ENCODE data around the gene CNTFR.
A peak's percentile ranks its signal among the peaks of the same experiment; 100 is the strongest.

CNTFR gene

DNA sequence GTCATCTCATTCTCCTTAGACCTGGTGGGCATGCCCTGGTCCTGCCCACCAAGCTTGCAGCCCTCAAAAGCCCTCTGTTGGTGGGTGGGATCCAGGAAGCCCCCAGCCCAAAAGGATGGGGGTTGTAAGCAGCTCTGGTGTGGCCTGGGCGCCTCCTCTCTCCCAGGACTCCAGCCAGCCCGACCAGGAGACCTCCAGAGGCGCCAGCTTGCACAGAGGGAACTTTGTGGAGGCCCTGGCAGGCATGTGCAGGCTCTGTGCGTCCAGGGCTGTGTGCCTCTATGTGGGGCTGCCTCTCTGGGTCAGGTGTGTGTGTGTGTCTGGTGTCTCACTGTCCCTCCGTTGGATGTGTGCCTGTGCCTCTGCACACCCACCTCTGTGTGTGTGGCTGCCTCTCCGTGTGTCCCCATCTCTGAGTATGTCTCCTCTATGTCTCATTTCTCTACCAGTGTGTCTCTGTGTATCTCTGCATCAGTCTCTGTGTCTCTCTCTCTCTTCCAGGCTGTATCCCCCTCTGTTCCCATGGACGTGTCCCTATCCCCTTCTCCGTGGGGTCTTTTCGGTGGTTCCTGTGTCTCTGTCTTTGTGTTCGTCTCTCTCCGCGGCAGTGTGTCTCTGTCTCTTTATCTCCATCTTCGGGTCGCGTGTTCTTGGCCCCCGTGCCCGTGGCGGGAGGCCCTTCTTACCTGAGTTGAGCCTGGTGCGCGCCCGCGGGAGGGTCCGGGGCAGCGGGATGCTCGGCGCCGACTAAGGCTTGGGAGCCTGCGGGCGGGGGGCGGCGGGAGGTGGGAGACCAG, 67.2 kb downstream of the CNTFR start:
- DNase-seq: no peak

DNA sequence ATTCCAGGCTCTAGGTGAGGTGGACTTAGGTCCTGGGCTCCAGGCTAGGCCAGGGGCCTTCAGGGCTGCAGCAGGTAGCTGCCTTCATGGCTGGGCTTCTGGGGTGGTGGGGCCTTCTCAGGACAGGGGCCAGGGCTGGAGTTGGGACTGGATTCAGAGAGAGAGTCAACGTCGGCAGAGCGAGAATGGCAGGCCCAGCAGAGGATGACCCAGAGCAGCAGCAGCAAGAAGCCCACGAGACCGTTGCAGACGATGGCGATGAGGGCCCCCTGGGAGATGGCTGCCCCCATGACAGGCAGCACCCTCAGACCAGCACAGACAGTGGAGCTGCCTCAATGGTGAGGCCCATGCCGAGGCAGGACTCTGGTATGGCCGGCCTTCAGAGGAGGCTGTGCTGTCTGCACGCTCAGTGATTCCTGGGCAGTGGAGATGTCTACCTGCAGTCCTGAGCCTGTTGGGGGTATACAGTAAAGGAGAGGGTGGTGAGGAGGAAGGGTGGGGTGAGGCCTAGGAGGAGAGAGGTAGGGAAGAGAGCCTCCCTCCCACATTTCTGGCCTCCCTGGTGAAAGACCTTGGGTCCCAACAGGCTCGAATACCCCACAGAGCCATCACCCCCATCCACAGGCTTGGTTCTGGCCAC, 68.0 kb downstream of the CNTFR start:
- DNase-seq: no peak

GRCh38 chr9:34520505-34521385, 68.8 kb downstream of the CNTFR start:
- no peak for DNase-seq

- DNase-seq: no peak
Measured at GRCh38 chr9:34520096-34520495, 69.4 kb downstream of the CNTFR start.

GRCh38 chr9:34519321-34520020, 70.1 kb downstream of the CNTFR start:
- no peak for DNase-seq

DNA sequence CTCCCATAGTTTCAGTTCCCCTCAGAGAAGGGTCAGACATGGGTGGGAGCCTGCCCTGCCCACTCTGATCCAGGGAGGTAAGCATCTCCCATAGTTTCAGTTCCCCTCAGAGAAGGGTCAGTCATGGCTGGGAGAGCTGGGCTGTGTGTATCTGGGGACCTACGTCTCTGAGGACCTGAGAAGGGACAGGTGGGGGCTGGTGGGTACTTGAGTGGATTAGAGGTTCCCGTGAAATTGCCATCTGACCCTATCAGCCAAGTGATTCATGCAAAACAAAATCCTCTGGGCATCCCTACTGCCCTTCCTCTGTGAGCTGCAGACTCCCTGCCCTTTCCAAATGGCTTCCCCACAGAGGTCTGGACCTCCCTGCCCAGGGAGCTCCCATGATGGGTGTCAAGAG, 70.6 kb downstream of the CNTFR start:
- no peak for DNase-seq

GRCh38 chr9:34518110-34518616, 71.4 kb downstream of the CNTFR start:
- no peak for DNase-seq

GRCh38 chr9:34517185-34517584, 72.3 kb downstream of the CNTFR start:
- no peak for DNase-seq

DNA sequence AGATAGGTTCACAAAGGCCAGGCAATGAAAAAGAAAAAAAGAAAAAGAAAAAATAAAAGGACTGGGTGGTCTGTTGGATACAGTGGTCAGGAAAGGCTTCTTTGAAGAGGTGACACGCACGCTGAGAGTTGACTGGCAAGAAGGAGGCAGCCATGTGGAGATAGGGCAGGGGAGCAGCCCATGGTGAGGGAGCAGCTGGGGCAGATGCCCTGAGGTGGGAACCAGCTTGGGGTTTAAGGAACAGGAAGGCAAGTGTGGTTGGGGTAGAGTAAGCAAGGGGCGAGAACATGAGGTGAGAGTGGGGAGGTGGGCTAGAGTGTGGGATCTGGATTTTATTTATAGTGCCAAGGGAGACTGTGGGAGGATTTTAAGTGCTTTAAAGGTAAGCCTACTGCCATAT, 73.6 kb downstream of the CNTFR start:
- DNase-seq: no peak

DNA sequence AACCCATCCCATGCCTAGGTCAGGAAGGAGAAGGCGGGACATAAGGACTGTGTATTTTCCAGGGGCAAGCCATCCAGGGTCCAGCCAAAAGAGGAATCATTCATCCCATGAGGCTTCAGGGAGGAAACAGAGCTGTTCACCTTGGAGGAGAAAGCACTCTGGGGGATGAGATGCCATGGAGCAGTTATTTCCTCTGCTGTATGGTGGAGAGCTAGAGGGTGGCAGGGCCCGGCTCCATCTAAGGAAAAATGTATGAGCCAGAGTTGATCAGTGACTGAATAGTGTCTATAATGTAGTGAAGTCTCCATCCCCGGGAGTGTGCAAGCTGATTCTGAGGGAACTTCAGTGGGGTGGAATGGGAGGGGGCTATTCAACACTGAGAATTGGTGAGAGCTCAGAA, 74.7 kb downstream of the CNTFR start:
- no peak for DNase-seq

DNA sequence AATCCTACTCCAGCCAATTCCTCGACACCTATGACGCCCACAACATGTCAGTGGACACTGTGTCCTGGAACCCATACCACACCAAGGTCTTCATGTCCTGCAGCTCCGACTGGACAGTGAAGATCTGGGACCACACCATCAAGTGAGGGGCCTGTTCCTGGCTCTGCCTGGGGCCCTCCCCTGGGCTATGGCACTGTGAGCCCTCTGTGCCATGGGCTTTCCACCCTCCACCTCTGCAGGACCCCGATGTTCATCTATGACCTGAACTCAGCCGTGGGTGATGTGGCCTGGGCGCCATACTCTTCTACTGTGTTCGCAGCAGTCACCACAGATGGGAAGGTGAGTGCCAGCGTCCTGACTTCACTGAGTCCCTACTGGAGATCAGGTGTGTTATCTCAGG, 75.1 kb downstream of the CNTFR start:
- no peak for DNase-seq

DNA sequence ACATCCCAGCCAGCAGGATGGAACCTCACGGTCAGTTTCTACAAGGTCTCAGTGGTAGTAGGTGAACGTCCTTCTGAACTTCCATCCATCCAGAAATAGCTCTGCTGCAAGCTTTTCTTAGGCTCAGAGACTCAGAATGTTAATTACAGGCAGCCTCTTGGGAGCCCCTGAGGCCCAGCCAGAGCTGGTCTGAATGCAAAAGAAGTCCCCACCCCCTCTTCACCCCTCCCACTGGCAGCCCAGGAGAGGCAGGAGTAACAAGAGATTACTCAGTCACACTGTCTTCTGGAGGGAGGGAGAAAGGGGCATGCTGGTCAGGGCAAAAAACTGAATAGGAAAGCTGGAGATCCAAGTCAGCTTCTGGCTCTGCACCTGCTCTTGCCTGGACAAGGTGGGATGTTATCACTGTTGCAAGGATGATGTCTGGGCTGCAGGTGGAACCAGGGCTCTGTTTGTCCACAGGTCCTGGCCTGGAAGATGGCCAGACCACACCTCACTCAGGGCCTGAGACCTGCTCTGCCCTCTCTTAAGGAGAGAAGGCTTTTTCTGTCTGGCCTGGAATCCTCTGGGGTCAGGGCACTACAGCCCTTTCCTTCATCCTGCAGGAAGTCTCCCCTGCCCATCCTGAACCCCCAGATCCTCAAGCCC, 75.8 kb downstream of the CNTFR start:
- DNase-seq: peak; percentile 38

DNA sequence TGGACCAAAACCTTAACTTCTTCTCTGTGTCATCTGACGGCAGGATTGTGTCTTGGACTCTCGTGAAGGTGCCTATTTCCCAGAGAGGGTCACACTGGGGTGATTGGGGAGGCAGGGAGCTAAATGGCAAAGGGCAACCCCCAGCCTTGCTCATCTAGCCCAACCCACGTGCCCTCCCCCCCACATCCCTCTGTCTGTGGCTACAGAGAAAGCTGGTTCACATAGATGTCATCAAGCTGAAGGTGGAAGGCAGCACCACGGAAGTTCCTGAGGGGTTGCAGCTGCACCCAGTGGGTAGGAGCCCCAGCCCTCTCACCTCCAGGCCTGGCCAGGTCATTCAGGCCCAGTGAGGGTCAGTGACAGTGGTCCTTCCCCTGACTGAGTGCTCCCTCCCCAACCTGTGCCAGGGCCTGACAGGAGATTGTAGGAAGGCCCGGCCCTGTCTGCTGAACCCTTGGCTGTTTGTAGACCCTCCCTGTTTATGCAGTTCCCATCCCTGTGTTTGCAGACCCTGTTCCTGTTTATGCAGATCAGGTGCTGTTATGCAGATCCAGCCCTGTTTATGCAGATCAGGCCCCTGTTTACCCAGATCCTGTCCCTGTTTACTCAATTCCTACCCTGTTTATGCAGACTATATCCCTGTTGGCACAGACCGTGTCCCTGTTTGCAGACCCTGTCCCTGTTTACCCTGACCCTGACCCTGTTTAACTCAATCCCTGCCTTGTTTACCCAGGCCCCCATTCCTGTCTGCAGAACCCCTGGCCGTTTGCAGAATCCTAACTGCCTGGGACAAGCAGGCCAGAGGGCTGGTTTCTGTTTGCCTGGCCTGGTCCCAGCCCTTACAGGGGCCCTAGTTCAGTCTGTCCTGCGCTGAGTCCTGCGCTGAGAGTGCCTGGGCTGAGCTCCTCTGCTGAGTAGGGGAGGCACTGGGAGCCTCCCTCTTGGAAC, 77.1 kb downstream of the CNTFR start:
- no peak for DNase-seq

GRCh38 chr9:34510497-34511468, 78.7 kb downstream of the CNTFR start:
- no peak for DNase-seq

DNA sequence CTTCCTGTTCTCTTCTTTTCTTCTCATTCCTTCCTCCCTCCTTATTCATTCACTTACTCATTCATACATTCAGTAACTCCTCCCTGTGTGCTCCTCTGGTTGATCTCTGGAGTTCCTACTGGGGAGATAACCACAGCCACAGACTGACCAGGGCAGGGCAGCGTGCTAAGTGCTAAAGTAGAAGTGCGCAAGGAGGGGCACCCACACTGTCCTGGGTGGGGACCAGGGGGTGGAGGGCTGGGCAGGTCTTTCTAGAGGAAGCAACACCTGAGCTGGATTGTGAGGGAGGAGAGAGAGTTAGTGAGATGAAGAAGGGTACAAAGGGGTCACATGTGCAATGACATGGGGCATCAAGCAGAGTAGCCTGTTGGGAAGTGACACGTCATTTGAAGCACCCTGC, 80.6 kb downstream of the CNTFR start:
- DNase-seq: no peak

DNA sequence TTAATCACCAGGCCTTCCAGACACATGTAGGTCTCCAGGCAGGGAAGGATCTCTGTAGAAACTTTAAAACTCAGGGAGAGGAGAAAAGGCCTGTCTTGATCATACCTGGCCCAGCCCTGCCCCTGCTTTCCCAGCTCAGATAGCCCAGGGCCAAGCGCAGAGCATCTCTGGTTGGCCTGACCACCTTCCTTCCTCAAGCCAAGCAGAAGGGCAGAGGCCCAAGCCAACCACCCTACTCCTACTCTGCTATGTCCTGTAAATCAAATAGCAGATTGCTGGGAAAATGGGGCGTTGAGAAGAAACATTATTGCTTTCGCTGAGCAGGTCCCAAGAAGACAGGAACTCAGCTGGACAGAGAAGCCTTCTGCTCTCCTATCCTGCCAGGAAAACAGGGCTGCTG, 81.1 kb downstream of the CNTFR start:
- no peak for DNase-seq

DNA sequence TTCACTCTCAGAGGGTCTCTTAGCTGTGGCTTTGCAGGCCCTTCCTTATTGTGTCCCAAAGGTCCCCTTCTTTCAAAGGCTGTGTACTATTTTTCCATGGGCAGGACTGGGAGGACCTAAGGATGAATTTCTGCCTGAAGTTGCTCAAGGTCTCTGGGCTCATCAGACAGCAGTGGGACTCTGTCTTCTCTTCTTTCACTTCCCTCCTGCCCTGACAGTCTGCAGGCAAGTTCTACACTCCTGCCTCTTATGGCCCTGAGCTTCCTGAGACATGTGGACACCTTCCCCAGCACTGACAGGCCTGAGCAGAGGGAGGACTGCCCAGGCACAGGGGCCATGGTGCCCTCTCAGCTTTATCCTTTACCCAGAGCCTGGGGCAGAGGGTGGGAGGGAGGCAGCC, 81.6 kb downstream of the CNTFR start:
- DNase-seq: no peak

DNA sequence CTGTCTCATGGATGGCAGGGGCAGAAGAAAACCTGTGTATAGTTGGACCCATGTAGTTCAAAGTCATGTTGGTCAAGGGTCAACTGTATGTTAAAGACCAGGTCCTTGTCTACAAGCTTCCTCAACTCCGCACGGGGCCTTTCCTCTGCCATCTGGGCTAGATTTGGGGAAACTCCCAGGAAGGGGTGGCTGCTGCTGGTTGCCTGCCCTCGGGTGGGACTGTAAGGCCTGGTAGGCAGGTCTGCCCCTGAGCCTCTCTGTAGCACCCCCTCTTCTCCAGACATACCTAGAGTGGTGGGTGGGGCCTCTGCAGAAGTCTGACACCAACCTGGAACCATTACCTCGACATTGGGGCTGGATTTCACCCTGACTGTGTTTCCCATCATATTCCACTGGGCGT, 82.0 kb downstream of the CNTFR start:
- no peak for DNase-seq

GRCh38 chr9:34506623-34507022, 82.9 kb downstream of the CNTFR start:
- DNase-seq: no peak
